H1 (cell line): ENCODE results near the gene OR2T35.

Experiments
- CREB1 ChIP-seq: IDR thresholded peaks from 2 replicates; pipeline ENCODE4 v1.6.1; 2012; ENCODE audit warnings: inconsistent platforms
- EP300 ChIP-seq, 2 experiments: IDR thresholded peaks; 1 replicate in 1 of 2; 2 replicates in 1 of 2; pipeline ENCODE4 v1.6.1; 2011 to 2012; ENCODE audit warnings: low read depth in 2 of 2, low read length in 2 of 2, mild to moderate bottlenecking in 2 of 2, borderline replicate concordance in 1 of 2, inconsistent platforms in 1 of 2, moderate library complexity in 1 of 2
- HDAC2 ChIP-seq, 2 experiments: fragments of 300-600 bp in 1 of 2; sonication (generic) in 1 of 2; IDR thresholded peaks; 2 replicates each; pipeline ENCODE4 v1.6.1; 2011 to 2012; ENCODE audit warnings: low read depth in 2 of 2, low read length in 2 of 2, mild to moderate bottlenecking in 2 of 2, moderate library complexity in 2 of 2, borderline replicate concordance in 1 of 2, inconsistent platforms in 1 of 2
- POLR2A ChIP-seq, 2 experiments: IDR thresholded peaks; 1 replicate in 1 of 2; 2 replicates in 1 of 2; pipeline ENCODE4 v1.6.1; 2011; ENCODE audit warnings: low read depth in 2 of 2, low read length in 2 of 2, mild to moderate bottlenecking in 2 of 2; ENCODE audit errors: control extremely low read depth in 1 of 2
- RXRA ChIP-seq: IDR thresholded peaks from 2 replicates; pipeline ENCODE4 v1.6.1; 2011; ENCODE audit warnings: low read depth, mild to moderate bottlenecking, low read length, moderate library complexity; ENCODE audit not compliant: insufficient read depth
- TF ChIP-seq, protein P1 (sequence below), 3 experiments: IDR thresholded peaks; 1 replicate in 2 of 3; 2 replicates in 1 of 3; pipeline versions ENCODE4 v1.5.1 to v1.6.1; 2011; ENCODE audit warnings: low read length in 3 of 3, mild to moderate bottlenecking in 3 of 3, inconsistent platforms in 2 of 3, low read depth in 1 of 3, moderate library complexity in 1 of 3; ENCODE audit not compliant: insufficient read depth in 1 of 3; ENCODE audit errors: control extremely low read depth in 1 of 3

DNA sequence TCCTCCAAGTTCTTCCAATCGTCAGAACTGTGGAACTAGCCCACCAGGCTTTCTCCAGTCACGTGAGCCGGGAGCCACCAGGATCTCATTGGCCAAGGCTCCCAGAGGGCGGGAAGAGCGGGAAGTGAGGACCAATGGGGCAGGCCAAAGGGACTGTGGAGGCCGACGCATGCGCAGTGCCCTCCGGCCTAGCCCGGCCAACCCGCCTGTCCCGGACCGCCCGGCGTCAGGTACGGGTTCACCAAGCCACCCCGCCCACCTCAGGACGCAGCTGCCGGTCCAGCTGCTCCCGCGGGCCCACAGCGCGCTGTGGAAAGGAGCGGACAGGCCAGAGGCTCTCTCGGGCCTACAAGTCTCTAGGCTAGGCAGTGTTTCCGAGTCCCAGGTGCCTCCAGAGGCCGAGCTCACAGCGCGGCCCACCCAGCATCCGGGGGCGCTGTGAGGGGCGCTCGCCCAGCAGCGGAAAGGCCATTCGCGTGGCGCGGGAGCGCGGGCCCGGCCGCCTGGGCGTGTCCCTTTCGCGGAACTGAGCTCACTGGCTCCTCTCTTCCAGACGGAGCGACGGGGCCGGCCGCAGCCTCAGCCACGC lies 46.6 kb upstream of the OR2T35 start:
- TF ChIP-seq EP300 (IDR thresholded peaks at IDR 0.05; ENCODE audit: borderline replicate concordance in 1 of 2, low read depth in 2 of 2, low read length in 2 of 2), result no peak
- no peak for TF ChIP-seq CREB1
- no peak for TF ChIP-seq RXRA
- TF ChIP-seq HDAC2 (IDR thresholded peaks at IDR 0.05; ENCODE audit: borderline replicate concordance in 1 of 2, low read depth in 2 of 2, low read length in 2 of 2), result no peak
- no peak for TF ChIP-seq POLR2A (IDR thresholded peaks at IDR 0.05; ENCODE audit: control extremely low read depth in 1 of 2, low read depth in 2 of 2, low read length in 2 of 2)
- TF ChIP-seq, protein P1, sequence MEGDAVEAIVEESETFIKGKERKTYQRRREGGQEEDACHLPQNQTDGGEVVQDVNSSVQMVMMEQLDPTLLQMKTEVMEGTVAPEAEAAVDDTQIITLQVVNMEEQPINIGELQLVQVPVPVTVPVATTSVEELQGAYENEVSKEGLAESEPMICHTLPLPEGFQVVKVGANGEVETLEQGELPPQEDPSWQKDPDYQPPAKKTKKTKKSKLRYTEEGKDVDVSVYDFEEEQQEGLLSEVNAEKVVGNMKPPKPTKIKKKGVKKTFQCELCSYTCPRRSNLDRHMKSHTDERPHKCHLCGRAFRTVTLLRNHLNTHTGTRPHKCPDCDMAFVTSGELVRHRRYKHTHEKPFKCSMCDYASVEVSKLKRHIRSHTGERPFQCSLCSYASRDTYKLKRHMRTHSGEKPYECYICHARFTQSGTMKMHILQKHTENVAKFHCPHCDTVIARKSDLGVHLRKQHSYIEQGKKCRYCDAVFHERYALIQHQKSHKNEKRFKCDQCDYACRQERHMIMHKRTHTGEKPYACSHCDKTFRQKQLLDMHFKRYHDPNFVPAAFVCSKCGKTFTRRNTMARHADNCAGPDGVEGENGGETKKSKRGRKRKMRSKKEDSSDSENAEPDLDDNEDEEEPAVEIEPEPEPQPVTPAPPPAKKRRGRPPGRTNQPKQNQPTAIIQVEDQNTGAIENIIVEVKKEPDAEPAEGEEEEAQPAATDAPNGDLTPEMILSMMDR (IDR thresholded peaks at IDR 0.05; ENCODE audit: control extremely low read depth in 1 of 3, insufficient read depth in 1 of 3, low read depth in 1 of 3, low read length in 3 of 3), result no peak
